ENCODE measurements around the gene TKT.

DNA sequence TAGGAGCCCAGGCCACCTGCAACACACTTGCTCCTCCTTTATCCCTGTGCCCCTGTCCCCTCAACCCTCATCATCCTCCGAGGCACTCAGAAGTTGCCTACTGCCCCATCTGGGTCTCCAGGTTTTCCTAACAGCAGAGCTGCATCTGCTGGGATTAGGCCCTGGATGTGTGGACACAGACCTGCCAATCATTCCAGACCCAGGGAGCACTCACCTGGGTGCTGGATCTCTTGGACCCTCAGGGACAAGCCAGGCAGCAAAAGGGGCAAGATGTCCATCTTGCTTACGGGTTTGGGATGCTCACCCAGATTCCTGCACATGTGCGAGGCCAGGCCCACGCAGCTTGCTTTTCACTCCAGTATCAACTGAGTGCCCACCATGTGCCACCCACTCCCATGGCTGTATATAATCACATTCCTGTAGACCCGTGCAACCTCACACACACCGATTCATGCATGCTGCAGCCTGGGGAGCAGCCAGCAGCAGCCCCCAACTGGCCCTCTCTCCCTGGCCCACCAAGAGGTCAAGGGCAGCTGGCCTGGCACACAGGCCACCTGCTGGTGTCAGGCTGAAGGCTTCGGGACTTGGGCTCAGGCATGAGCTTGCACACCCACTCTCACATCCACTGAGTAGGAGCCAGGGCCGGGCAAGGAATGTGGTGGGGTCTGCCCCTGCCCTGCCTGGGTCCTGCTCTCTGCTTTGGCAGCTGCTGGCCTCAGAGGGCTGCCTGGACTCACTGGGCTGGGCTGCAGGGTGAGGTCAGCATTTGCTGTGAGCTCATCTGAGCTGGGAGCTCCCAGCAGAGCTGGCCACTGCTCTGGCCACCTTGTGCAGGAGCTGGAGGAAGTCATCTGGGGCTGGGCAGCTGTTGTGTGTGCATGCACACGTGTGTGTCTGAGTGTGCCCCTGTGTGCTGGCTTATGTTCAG is 79.9 kb downstream of the TKT start:
- TF ChIP-seq, protein P1, sequence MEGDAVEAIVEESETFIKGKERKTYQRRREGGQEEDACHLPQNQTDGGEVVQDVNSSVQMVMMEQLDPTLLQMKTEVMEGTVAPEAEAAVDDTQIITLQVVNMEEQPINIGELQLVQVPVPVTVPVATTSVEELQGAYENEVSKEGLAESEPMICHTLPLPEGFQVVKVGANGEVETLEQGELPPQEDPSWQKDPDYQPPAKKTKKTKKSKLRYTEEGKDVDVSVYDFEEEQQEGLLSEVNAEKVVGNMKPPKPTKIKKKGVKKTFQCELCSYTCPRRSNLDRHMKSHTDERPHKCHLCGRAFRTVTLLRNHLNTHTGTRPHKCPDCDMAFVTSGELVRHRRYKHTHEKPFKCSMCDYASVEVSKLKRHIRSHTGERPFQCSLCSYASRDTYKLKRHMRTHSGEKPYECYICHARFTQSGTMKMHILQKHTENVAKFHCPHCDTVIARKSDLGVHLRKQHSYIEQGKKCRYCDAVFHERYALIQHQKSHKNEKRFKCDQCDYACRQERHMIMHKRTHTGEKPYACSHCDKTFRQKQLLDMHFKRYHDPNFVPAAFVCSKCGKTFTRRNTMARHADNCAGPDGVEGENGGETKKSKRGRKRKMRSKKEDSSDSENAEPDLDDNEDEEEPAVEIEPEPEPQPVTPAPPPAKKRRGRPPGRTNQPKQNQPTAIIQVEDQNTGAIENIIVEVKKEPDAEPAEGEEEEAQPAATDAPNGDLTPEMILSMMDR (IDR thresholded peaks at IDR 0.05): no peak
- TF ChIP-seq POLR2A (IDR thresholded peaks at IDR 0.05): no peak

Data from testis (tissue), 2 donors.